Neural progenitor cell (in vitro differentiated cells): Measurements from ENCODE around the gene PNMT.

Experiments used
- EZH2 ChIP-seq: fragments of 200-600 bp; sonication (generic); IDR thresholded peaks from 2 replicates; pipeline ENCODE4 v1.6.1; 2017; ENCODE audit warnings: antibody characterized with exemption, mild to moderate bottlenecking, moderate library complexity
- EZH2phosphoT487 ChIP-seq: fragments of 200-600 bp; sonication (generic); IDR thresholded peaks from 2 replicates; pipeline ENCODE4 v1.6.1; 2017; ENCODE audit warnings: antibody characterized with exemption
- TF ChIP-seq, protein P1 (sequence below): fragments of 200-600 bp; sonication (generic); IDR thresholded peaks from 2 replicates; pipeline ENCODE4 v1.5.1; 2017; ENCODE audit warnings: antibody characterized with exemption, mild to moderate bottlenecking

DNA sequence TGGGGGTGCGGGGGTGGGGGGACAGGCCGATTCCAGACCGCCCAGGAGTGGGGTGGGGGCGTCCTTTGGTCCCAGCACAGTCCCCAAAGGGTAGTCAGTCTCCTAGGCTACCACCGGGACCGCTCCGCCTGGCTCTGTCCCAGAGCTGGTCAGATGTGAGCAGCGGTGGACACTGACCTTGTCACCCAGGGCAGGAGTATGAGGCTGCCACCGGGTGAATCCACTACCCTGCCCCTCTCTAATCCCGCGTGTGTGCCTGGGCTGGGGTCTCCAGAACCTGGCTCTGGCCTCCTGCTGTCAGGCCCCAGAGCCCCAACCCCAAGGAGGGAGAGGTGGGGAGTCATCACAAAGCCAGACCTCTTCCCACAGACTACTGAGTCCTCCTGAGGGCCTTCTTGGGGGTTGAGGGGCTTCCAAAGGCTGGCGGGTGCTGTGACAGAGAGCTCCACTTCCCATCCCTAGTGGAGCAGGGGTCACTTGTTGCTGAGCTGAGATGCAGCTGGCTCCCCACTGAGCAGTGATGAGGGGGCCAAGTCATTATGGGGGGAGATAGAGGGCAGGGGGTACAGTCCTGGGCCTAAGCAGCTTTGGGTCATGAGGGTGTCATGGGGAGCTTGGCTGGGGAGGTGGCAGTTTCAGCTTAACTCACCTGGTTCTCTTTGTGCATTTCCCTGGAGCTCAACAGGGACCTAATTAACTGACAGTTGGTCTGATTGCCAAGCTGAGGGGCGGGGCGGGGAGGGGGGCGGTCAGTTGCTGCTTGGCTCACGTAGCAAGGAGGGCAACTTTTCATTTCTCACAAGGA lies 40.3 kb upstream of the PNMT start:
- TF ChIP-seq, protein P1, sequence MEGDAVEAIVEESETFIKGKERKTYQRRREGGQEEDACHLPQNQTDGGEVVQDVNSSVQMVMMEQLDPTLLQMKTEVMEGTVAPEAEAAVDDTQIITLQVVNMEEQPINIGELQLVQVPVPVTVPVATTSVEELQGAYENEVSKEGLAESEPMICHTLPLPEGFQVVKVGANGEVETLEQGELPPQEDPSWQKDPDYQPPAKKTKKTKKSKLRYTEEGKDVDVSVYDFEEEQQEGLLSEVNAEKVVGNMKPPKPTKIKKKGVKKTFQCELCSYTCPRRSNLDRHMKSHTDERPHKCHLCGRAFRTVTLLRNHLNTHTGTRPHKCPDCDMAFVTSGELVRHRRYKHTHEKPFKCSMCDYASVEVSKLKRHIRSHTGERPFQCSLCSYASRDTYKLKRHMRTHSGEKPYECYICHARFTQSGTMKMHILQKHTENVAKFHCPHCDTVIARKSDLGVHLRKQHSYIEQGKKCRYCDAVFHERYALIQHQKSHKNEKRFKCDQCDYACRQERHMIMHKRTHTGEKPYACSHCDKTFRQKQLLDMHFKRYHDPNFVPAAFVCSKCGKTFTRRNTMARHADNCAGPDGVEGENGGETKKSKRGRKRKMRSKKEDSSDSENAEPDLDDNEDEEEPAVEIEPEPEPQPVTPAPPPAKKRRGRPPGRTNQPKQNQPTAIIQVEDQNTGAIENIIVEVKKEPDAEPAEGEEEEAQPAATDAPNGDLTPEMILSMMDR, result no peak
- TF ChIP-seq EZH2phosphoT487 (no peak), EZH2 (no peak)
